HepG2 (cell line): ENCODE results near the gene HAUS5. TPM values are rescaled to one million over a fixed set of nuclear protein-coding genes. Genes with fewer than 3 reads are reported as not detected.

ENCODE experiments used
- ATAC-seq: fragments of 200-7000 bp; cut with Tn5 transposase; 3 replicates; pipeline ENCODE4 v1.9.1; 2020; ENCODE audit warnings: mild to moderate bottlenecking, moderate library complexity
- BruUV-seq: library from RNA; stranded (reverse); fragments of 400-500 nt; replicated peaks from 2 replicates; lab custom pipeline; 2021; lab: Mats Ljungman, UMichigan
- CTCF ChIA-PET: fragments of 300-600 bp; formaldehyde crosslinking; extraction: SDS; loops from one replicate; lab custom pipeline; 2021; ENCODE audit warnings: low total read pairs, inconsistent platforms, low intra/inter-chr PET ratio; lab: Yijun Ruan, JAX
- POLR2A ChIA-PET: fragments of 350-600 bp; sonication (Branson Sonifier 250); formaldehyde crosslinking; loops from one replicate; lab custom pipeline; 2020; ENCODE audit warnings: antibody characterized with exemption, inconsistent platforms; lab: Yijun Ruan, JAX
- DNase-seq: peaks from one replicate; pipeline ENCODE4 v3.0.0-alpha.2; 2015; ENCODE audit warnings: low spot score
- FAIRE-seq: peaks from 3 replicates; lab custom pipeline; 2011; peaks lifted over from hg19 to GRCh38; lab: Jason Lieb, UNC
- H2AFZ ChIP-seq: one replicate; pipeline ENCODE4 v1.6.1; 2011; ENCODE audit warnings: low read length, inconsistent platforms
- H3K27ac ChIP-seq: fragments of 300-600 bp; 3 replicates; pipeline ENCODE4 v1.8.0; 2011; ENCODE audit warnings: mixed run types, mild to moderate bottlenecking, mixed read lengths, low read length, inconsistent platforms; ENCODE audit not compliant: insufficient read depth; ENCODE audit errors: extremely low read length
- H3K27me3 ChIP-seq, 2 experiments: fragments of 200-600 bp in 1 of 2; 2 replicates in 1 of 2; 3 replicates in 1 of 2; pipeline versions ENCODE4 v1.6.0 to v1.8.0; 2011; ENCODE audit warnings: low read length in 2 of 2, mild to moderate bottlenecking in 2 of 2, moderate library complexity in 2 of 2, inconsistent platforms in 1 of 2; ENCODE audit not compliant: insufficient read depth in 2 of 2, control insufficient read depth in 1 of 2
- H3K36me3 ChIP-seq, 2 experiments: fragments of 200-600 bp in 1 of 2; replicated peaks in 1 of 2; 2 replicates in 1 of 2; 3 replicates in 1 of 2; pipeline versions ENCODE4 v1.5.1 to v1.8.0; 2011; ENCODE audit warnings: low read length in 2 of 2, inconsistent platforms in 1 of 2; ENCODE audit not compliant: insufficient read depth in 2 of 2, control insufficient read depth in 1 of 2
- H3K4me1 ChIP-seq: 2 replicates; pipeline ENCODE4 v1.5.1; 2012; ENCODE audit warnings: low read length, inconsistent platforms; ENCODE audit not compliant: insufficient read depth
- H3K4me2 ChIP-seq: 2 replicates; pipeline ENCODE4 v1.6.0; 2011; ENCODE audit warnings: low read depth, low read length, inconsistent platforms
- H3K4me3 ChIP-seq, 3 experiments: fragments of 200-600 bp in 1 of 3; sonication (generic), shearing (Covaris generic) in 1 of 3; replicated peaks in 1 of 3; 2 replicates each; pipeline ENCODE4 v1.5.1; 2011 to 2016; ENCODE audit warnings: low read length in 3 of 3, inconsistent platforms in 2 of 3, low read depth in 2 of 3, mild to moderate bottlenecking in 2 of 3, control low read depth in 1 of 3, mixed read lengths in 1 of 3; ENCODE audit not compliant: insufficient read depth in 1 of 3
- H3K79me2 ChIP-seq: one replicate; pipeline ENCODE4 v1.6.1; 2011; ENCODE audit warnings: low read length, inconsistent platforms; ENCODE audit not compliant: insufficient read depth
- H3K9ac ChIP-seq: 2 replicates; pipeline ENCODE4 v1.6.0; 2011; ENCODE audit warnings: mild to moderate bottlenecking, low read depth, low read length, inconsistent platforms; ENCODE audit not compliant: insufficient read depth
- H3K9me3 ChIP-seq: 2 replicates; pipeline ENCODE4 v1.5.1; 2012; ENCODE audit warnings: mild to moderate bottlenecking, low read length
- H4K20me1 ChIP-seq: 2 replicates; pipeline ENCODE4 v1.6.0; 2011; ENCODE audit warnings: inconsistent platforms, mild to moderate bottlenecking, low read length, moderate library complexity; ENCODE audit not compliant: insufficient read depth
- MAZ ChIP-seq, 2 experiments: sonication (generic) in 1 of 2; formaldehyde crosslinking in 1 of 2; IDR thresholded peaks; 2 replicates each; pipeline versions ENCODE4 v1.5.0 to v1.6.1; 2012 to 2020; ENCODE audit warnings: low read depth in 2 of 2, mild to moderate bottlenecking in 2 of 2, borderline replicate concordance in 1 of 2, improper control_type of control experiment in 1 of 2, low read length in 1 of 2, missing genetic modification reagents in 1 of 2, moderate library complexity in 1 of 2
- MXD4 ChIP-seq: IDR thresholded peaks from 2 replicates; pipeline ENCODE4 v1.6.1; 2016; ENCODE audit warnings: mild to moderate bottlenecking, missing biosample characterization, missing genetic modification reagents
- PLSCR1 ChIP-seq: sonication (generic); formaldehyde crosslinking; IDR thresholded peaks from 2 replicates; pipeline ENCODE4 v1.5.0; 2020; ENCODE audit warnings: missing genetic modification reagents, mild to moderate bottlenecking, borderline replicate concordance
- RAD51 ChIP-seq: fragments of 450-650 bp; IDR thresholded peaks from 2 replicates; pipeline ENCODE4 v1.6.1; 2016; ENCODE audit warnings: borderline replicate concordance
- STAG1 ChIP-seq: sonication (generic); formaldehyde crosslinking; IDR thresholded peaks from 2 replicates; pipeline ENCODE4 v1.4.0; 2020; ENCODE audit warnings: missing genetic modification reagents
- ZNF616 ChIP-seq: sonication (generic); formaldehyde crosslinking; IDR thresholded peaks from 2 replicates; pipeline ENCODE4 v1.5.0; 2020; ENCODE audit warnings: low read depth, mild to moderate bottlenecking, missing genetic modification reagents
- ZNF777 ChIP-seq: sonication (generic); formaldehyde crosslinking; IDR thresholded peaks from 2 replicates; pipeline ENCODE4 v1.4.0; 2020; ENCODE audit warnings: missing genetic modification reagents
- ZNF883 ChIP-seq: sonication (generic); formaldehyde crosslinking; IDR thresholded peaks from 2 replicates; pipeline ENCODE4 v1.5.1; 2020; ENCODE audit warnings: mild to moderate bottlenecking, missing genetic modification reagents; ENCODE audit errors: not compliant biosample characterization
- WGBS: methylation state at CpG from one replicate; pipeline ENCODE4 v1.1.6; 2017; ENCODE audit warnings: low lambda C conversion rate; 5-methylcytosine and 5-hydroxymethylcytosine counted together
- in situ Hi-C: cut with HindIII; loops from 2 replicates; pipeline ENCODE4 v1.10.0; 2017; ENCODE audit warnings: low pct_unique_long_range_greater_than_20kb; ENCODE audit not compliant: extremely low pct_ligation_motif_present
- intact Hi-C: fragments of 100-400 bp; cut with micrococcal nuclease; formaldehyde crosslinking; loops from one replicate; pipeline ENCODE4 v1.10.0; 2022; ENCODE audit not compliant: unreplicated experiment
- polyA plus RNA-seq, 8 experiments: library from polyadenylated mRNA; depleted of rRNA in 3 of 8; stranded (reverse) in 7 of 8; unstranded in 1 of 8; fragments of >200 nt; fragmentation: Illumina TruSeq in 4 of 8; extraction: Trizol in 4 of 8; gene quantifications; 2 replicates each; pipeline versions ENCODE4 v1.2.1 to v1.2.3, GENCODE V29; 2011 to 2016; ENCODE audit warnings: low read depth in 4 of 8, missing spikeins in 1 of 8, mixed read lengths in 1 of 8; ENCODE audit not compliant: insufficient read depth in 1 of 8
- total RNA-seq, 5 experiments: library from RNA; depleted of rRNA; stranded (reverse); fragments of >200 nt; fragmentation: Illumina TruSeq; extraction: Trizol; gene quantifications; 2 replicates each; pipeline ENCODE4 v1.2.3, GENCODE V29; 2016; ENCODE audit warnings: low read depth in 1 of 5
- TF ChIP-seq, protein P1 (sequence below): sonication (generic); formaldehyde crosslinking; IDR thresholded peaks from 2 replicates; pipeline ENCODE4 v1.8.1; 2023; ENCODE audit warnings: mild to moderate bottlenecking, inconsistent platforms, moderate library complexity, missing genetic modification reagents, borderline replicate concordance
- TF ChIP-seq, protein P2 (sequence below): sonication (generic); formaldehyde crosslinking; IDR thresholded peaks from 2 replicates; pipeline ENCODE4 v1.4.0; 2020; ENCODE audit warnings: missing genetic modification reagents

The HAUS5 gene
- total and polyA plus RNA-seq, 2 of the 13 experiments (the other 11 are each of a cell fraction or from before 2014, with no cell fraction given) = 10.3 to 17.7 TPM

DNA sequence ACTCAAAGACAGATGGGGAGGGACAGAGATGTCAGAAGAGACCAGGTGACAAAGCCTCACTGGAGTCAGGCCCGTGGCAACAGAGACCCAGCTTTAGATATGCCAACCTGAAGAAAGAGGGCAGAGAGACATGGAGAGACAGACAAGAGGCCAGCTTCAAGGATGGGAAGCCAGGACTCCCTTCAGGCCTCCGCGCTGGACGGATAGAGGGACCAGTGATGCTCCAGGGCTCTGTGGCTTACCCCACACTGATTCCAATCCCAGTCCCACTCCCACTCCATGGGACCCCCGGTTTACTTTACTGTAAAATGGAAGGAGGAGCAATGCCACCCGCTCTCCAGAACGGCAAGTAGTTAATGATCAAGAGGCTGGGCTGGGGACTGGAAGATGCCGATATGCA lies 27.3 kb downstream of the HAUS5 start:
- H3K4me2 ChIP-seq = no peak overlapping the region
- H3K27me3 ChIP-seq = no peaks in the 10 kb centered on the region
- no peak overlapping the region for H3K9ac ChIP-seq
- no peak overlapping the region for H3K27ac ChIP-seq
- H3K79me2 ChIP-seq = no peaks in the 10 kb centered on the region
- FAIRE-seq = no peak
- CTCF ChIA-PET = no interaction called here
- peaks cover 24% of the 10 kb centered on the region for H3K4me1 ChIP-seq
- no peaks in the 10 kb centered on the region for H4K20me1 ChIP-seq
- ATAC-seq = no peak
- TF ChIP-seq MXD4 (CRISPR knock-in tag) (no peak), STAG1 (CRISPR knock-in tag) (no peak), MAZ (IDR thresholded peaks at IDR 0.05; ENCODE audit: borderline replicate concordance, low read depth, low read length) (no peak), MAZ (CRISPR knock-in tag; IDR thresholded peaks at IDR 0.05; ENCODE audit: low read depth) (no peak), ZNF616 (no peak), ZNF883 (CRISPR knock-in tag) (no peak), ZNF777 (CRISPR knock-in tag) (no peak), RAD51 (no peak), PLSCR1 (CRISPR knock-in tag) (no peak)
- TF ChIP-seq, protein P1, sequence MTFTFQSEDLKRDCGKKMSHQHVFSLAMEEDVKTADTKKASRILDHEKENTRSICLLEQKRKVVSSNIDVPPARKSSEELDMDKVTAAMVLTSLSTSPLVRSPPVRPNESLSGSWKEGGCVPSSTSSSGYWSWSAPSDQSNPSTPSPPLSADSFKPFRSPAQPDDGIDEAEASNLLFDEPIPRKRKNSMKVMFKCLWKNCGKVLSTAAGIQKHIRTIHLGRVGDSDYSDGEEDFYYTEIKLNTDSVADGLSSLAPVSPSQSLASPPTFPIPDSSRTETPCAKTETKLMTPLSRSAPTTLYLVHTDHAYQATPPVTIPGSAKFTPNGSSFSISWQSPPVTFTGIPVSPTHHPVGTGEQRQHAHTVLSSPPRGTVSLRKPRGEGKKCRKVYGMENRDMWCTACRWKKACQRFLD (CRISPR knock-in tag) = no peak
- TF ChIP-seq, protein P2, sequence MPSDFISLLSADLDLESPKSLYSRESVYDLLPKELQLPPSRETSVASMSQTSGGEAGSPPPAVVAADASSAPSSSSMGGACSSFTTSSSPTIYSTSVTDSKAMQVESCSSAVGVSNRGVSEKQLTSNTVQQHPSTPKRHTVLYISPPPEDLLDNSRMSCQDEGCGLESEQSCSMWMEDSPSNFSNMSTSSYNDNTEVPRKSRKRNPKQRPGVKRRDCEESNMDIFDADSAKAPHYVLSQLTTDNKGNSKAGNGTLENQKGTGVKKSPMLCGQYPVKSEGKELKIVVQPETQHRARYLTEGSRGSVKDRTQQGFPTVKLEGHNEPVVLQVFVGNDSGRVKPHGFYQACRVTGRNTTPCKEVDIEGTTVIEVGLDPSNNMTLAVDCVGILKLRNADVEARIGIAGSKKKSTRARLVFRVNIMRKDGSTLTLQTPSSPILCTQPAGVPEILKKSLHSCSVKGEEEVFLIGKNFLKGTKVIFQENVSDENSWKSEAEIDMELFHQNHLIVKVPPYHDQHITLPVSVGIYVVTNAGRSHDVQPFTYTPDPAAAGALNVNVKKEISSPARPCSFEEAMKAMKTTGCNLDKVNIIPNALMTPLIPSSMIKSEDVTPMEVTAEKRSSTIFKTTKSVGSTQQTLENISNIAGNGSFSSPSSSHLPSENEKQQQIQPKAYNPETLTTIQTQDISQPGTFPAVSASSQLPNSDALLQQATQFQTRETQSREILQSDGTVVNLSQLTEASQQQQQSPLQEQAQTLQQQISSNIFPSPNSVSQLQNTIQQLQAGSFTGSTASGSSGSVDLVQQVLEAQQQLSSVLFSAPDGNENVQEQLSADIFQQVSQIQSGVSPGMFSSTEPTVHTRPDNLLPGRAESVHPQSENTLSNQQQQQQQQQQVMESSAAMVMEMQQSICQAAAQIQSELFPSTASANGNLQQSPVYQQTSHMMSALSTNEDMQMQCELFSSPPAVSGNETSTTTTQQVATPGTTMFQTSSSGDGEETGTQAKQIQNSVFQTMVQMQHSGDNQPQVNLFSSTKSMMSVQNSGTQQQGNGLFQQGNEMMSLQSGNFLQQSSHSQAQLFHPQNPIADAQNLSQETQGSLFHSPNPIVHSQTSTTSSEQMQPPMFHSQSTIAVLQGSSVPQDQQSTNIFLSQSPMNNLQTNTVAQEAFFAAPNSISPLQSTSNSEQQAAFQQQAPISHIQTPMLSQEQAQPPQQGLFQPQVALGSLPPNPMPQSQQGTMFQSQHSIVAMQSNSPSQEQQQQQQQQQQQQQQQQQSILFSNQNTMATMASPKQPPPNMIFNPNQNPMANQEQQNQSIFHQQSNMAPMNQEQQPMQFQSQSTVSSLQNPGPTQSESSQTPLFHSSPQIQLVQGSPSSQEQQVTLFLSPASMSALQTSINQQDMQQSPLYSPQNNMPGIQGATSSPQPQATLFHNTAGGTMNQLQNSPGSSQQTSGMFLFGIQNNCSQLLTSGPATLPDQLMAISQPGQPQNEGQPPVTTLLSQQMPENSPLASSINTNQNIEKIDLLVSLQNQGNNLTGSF = no peak
- no peaks in the 10 kb centered on the region for H3K9me3 ChIP-seq
- no peak overlapping the region for H3K4me3 ChIP-seq
- DNase-seq = no peak
- no peak overlapping the region for H2AFZ ChIP-seq
- peaks cover 5 to 25% of the 10 kb centered on the region in 2 experiments; a peak in 4 of 5 replicates for H3K36me3 ChIP-seq
- 61% methylated on average over 4 of the region's 8 CpGs for WGBS
- POLR2A ChIA-PET = no interaction called here
- in situ Hi-C loops (loop anchor here (5.0 kb wide), 1 partner anchor 93 kb away; the partner anchor contains the start of gene TMEM147), intact Hi-C loops (loop anchor here (10.0 kb wide), 1 partner anchor 85 kb away; no protein-coding TSS in a partner anchor)
- no TSS peak for BruUV-seq
